Hepatocyte (in vitro differentiated cells): ENCODE results near the gene EEF1AKMT2. TPM values are rescaled to one million over a fixed set of nuclear protein-coding genes. Genes with fewer than 3 reads are reported as not detected.

ENCODE experiments used
- DNase-seq: peaks from one replicate; pipeline ENCODE4 v3.0.0-alpha.2; 2016; ENCODE audit warnings: low spot score
- H2AFZ ChIP-seq: fragments of 200-600 bp; sonication (generic); 2 replicates; pipeline ENCODE4 v1.6.0; 2016; ENCODE audit warnings: antibody characterized with exemption, mild to moderate bottlenecking
- H3K27ac ChIP-seq: fragments of 200-600 bp; sonication (generic); 2 replicates; pipeline ENCODE4 v1.5.1; 2016; ENCODE audit warnings: mild to moderate bottlenecking
- H3K27me3 ChIP-seq: fragments of 200-600 bp; sonication (generic); 2 replicates; pipeline ENCODE4 v1.6.1; 2016
- H3K36me3 ChIP-seq: fragments of 200-600 bp; sonication (generic); replicated peaks from 2 replicates; pipeline ENCODE4 v1.5.1; 2016; ENCODE audit warnings: low read depth; ENCODE audit not compliant: insufficient read depth
- H3K4me1 ChIP-seq: fragments of 200-600 bp; sonication (generic); 2 replicates; pipeline ENCODE4 v1.5.1; 2016; ENCODE audit warnings: mild to moderate bottlenecking, moderate library complexity; ENCODE audit not compliant: insufficient read depth
- H3K4me2 ChIP-seq: fragments of 200-600 bp; sonication (generic); 2 replicates; pipeline ENCODE4 v1.6.0; 2016
- H3K4me3 ChIP-seq: fragments of 200-600 bp; sonication (generic); 2 replicates; pipeline ENCODE4 v1.5.1; 2016; ENCODE audit warnings: mild to moderate bottlenecking
- H3K79me2 ChIP-seq: fragments of 200-600 bp; sonication (generic); 2 replicates; pipeline ENCODE4 v1.6.0; 2017; ENCODE audit warnings: mild to moderate bottlenecking
- H3K9me2 ChIP-seq: fragments of 200-600 bp; sonication (generic); replicated peaks from 2 replicates; pipeline ENCODE4 v1.6.0; 2017; ENCODE audit warnings: mild to moderate bottlenecking; ENCODE audit not compliant: insufficient read depth
- H3K9me3 ChIP-seq: fragments of 200-600 bp; sonication (generic); 2 replicates; pipeline ENCODE4 v1.5.1; 2016; ENCODE audit warnings: low read depth, mild to moderate bottlenecking
- H4K20me1 ChIP-seq: fragments of 200-600 bp; sonication (generic); 2 replicates; pipeline ENCODE4 v1.6.0; 2016; ENCODE audit warnings: mild to moderate bottlenecking; ENCODE audit not compliant: insufficient read depth, poor library complexity, severe bottlenecking
- CTCF ChIP-seq: fragments of 200-600 bp; sonication (generic); IDR thresholded peaks from 2 replicates; pipeline ENCODE4 v1.5.1; 2016; ENCODE audit warnings: antibody characterized with exemption, mild to moderate bottlenecking; ENCODE audit not compliant: poor library complexity
- EZH2 ChIP-seq: fragments of 200-600 bp; sonication (generic); IDR thresholded peaks from 2 replicates; pipeline ENCODE4 v1.6.1; 2016; ENCODE audit warnings: antibody characterized with exemption, mild to moderate bottlenecking, borderline replicate concordance
- EZH2phosphoT487 ChIP-seq: fragments of 200-600 bp; sonication (generic); IDR thresholded peaks from one replicate; pipeline ENCODE4 v1.6.1; 2018; ENCODE audit warnings: antibody characterized with exemption, mild to moderate bottlenecking, low read depth, moderate library complexity; ENCODE audit not compliant: unreplicated experiment, severe bottlenecking
- WGBS: methylation state at CpG from one replicate; pipeline ENCODE4 v1.1.6; 2016; ENCODE audit warnings: low lambda C conversion rate; ENCODE audit errors: missing lambda C conversion rate; 5-methylcytosine and 5-hydroxymethylcytosine counted together
- polyA plus RNA-seq: library from polyadenylated mRNA; unstranded; fragments of >200 nt; fragmentation: Nextera tagmentation; extraction: Ambion mirVana; gene quantifications from 2 replicates; pipeline ENCODE4 v1.2.1, GENCODE V29; 2016
- total RNA-seq: library from RNA; depleted of rRNA; stranded (reverse); fragments of >200 nt; gene quantifications from 2 replicates; pipeline ENCODE4 v1.2.3, GENCODE V29; 2014

The EEF1AKMT2 gene
- total and polyA plus RNA-seq, 2 experiments from 2014 or later: 9.8 to 10.5 TPM

- WGBS: 68% methylated on average over 14 of the region's 14 CpGs
- peaks cover 22% of the 10 kb centered on the region for H4K20me1 ChIP-seq
- TF ChIP-seq CTCF: no peak
- no peak for TF ChIP-seq EZH2
- no peak for TF ChIP-seq EZH2phosphoT487
Observed at GRCh38 chr10:124732931-124733570, 58.6 kb downstream of the EEF1AKMT2 start.

GRCh38 chr10:124731551-124731950 is 60.1 kb downstream of the EEF1AKMT2 start:
- Histone ChIP-seq H3K9me3 (no peaks in the 10 kb centered on the region), H3K4me3 (no peak overlapping the region), H3K79me2 (peaks cover 84% of the 10 kb centered on the region), H4K20me1 (peaks cover 20% of the 10 kb centered on the region), H3K4me2 (no peak overlapping the region), H3K27me3 (no peaks in the 10 kb centered on the region), H3K27ac (no peak overlapping the region), H2AFZ (no peak overlapping the region), H3K9me2 (no peaks in the 10 kb centered on the region), H3K4me1 (peaks cover 44% of the 10 kb centered on the region), H3K36me3 (no peaks in the 10 kb centered on the region)
- TF ChIP-seq EZH2phosphoT487: no peak
- TF ChIP-seq EZH2: no peak
- TF ChIP-seq CTCF: no peak
- 95% methylated on average over 9 of the region's 9 CpGs for WGBS
- DNase-seq: no peak

More at GRCh38 chr10:124732931-124733570, 58.6 kb downstream of the EEF1AKMT2 start:
- Histone ChIP-seq H3K9me3 (no peaks in the 10 kb centered on the region), H3K4me3 (no peak overlapping the region), H3K27ac (peak overlapping the region; percentile 27), H3K4me1 (peaks cover 51% of the 10 kb centered on the region), H3K79me2 (peaks cover 94% of the 10 kb centered on the region), H3K9me2 (no peaks in the 10 kb centered on the region), H3K27me3 (no peaks in the 10 kb centered on the region), H2AFZ (no peak overlapping the region), H3K36me3 (no peaks in the 10 kb centered on the region), H3K4me2 (peak overlapping the region; percentile 16)
- DNase-seq: peak; percentile 42

- Histone ChIP-seq H3K27ac (no peak overlapping the region), H3K79me2 (peaks cover 87% of the 10 kb centered on the region), H3K36me3 (no peaks in the 10 kb centered on the region), H3K27me3 (no peaks in the 10 kb centered on the region), H3K9me3 (no peaks in the 10 kb centered on the region), H3K4me3 (no peak overlapping the region), H3K4me1 (peaks cover 36% of the 10 kb centered on the region), H3K4me2 (no peak overlapping the region), H2AFZ (no peak overlapping the region), H3K9me2 (no peaks in the 10 kb centered on the region), H4K20me1 (peaks cover 17% of the 10 kb centered on the region)
- 74% methylated on average over 3 of the region's 3 CpGs for WGBS
- no peak for DNase-seq
- TF ChIP-seq EZH2 (no peak), CTCF (no peak), EZH2phosphoT487 (no peak)
Observed at GRCh38 chr10:124730790-124731189, 60.9 kb downstream of the EEF1AKMT2 start.
